GM12873 (cell line): ENCODE measurements around the gene ANO2.

Experiments
- CTCF ChIP-seq: IDR thresholded peaks from 2 replicates; pipeline ENCODE4 v1.5.1; 2012; ENCODE audit warnings: low read depth, mild to moderate bottlenecking, moderate library complexity, low read length, control low read depth; ENCODE audit not compliant: insufficient read depth; ENCODE audit errors: missing control alignments

ANO2 gene

GRCh38 chr12:5575232-5575631 lies 369.8 kb downstream of the ANO2 start:
- no peak for TF ChIP-seq CTCF

- no peak for TF ChIP-seq CTCF
Observed at GRCh38 chr12:5573390-5573789, 371.7 kb downstream of the ANO2 start.

GRCh38 chr12:5571115-5571514 lies 373.9 kb downstream of the ANO2 start:
- TF ChIP-seq CTCF: no peak

- no peak for TF ChIP-seq CTCF
Observed at GRCh38 chr12:5570416-5570815, 374.6 kb downstream of the ANO2 start.

GRCh38 chr12:5568325-5568981 lies 376.6 kb downstream of the ANO2 start:
- TF ChIP-seq CTCF: no peak

- no peak for TF ChIP-seq CTCF
Observed at GRCh38 chr12:5567016-5567725, 377.9 kb downstream of the ANO2 start.

- TF ChIP-seq CTCF: no peak
Observed at GRCh38 chr12:5565933-5566599, 379.0 kb downstream of the ANO2 start.
